SK-N-SH treated with all-trans-retinoic acid at 6 μM for 48 hours (cell line): ENCODE data around the gene UCN.
"Not testable (repeated sequence)": the region's sequence is repeated elsewhere in the genome, so short reads cannot be mapped to it uniquely, and the experiment has no call there.

Experiments used
- ATAC-seq: fragments of 200-7000 bp; cut with Tn5 transposase; 3 replicates; pipeline ENCODE4 v1.9.1; 2020; ENCODE audit warnings: mild to moderate bottlenecking, moderate library complexity
- ARNTL ChIP-seq: fragments of 450-650 bp; formaldehyde crosslinking; IDR thresholded peaks from 2 replicates; pipeline ENCODE4 v1.5.0; 2020; ENCODE audit warnings: low read depth, mild to moderate bottlenecking, moderate library complexity, borderline replicate concordance
- BACH2 ChIP-seq: fragments of 250-450 bp; sonication (Bioruptor Pico); IDR thresholded peaks from 2 replicates; pipeline ENCODE4 v1.9.0; 2021; ENCODE audit warnings: mild to moderate bottlenecking, borderline replicate concordance
- CSDC2 ChIP-seq: fragments of 250-450 bp; sonication (Bioruptor Pico); IDR thresholded peaks from 2 replicates; pipeline ENCODE4 v1.5.0; 2020; ENCODE audit warnings: mild to moderate bottlenecking, moderate library complexity
- ESRRG ChIP-seq: fragments of 250-450 bp; sonication (Bioruptor Pico); IDR thresholded peaks from 2 replicates; pipeline ENCODE4 v1.6.1; 2021; ENCODE audit warnings: mild to moderate bottlenecking
- OSR1 ChIP-seq: fragments of 250-450 bp; sonication (Bioruptor Pico); IDR thresholded peaks from 2 replicates; pipeline ENCODE4 v1.8.0; 2022; ENCODE audit warnings: moderate library complexity, mild to moderate bottlenecking, inconsistent platforms
- PPARA ChIP-seq: fragments of 250-450 bp; sonication (Bioruptor Pico); IDR thresholded peaks from 2 replicates; pipeline ENCODE4 v1.5.0; 2020; ENCODE audit warnings: mild to moderate bottlenecking, borderline replicate concordance
- RARB ChIP-seq: fragments of 250-450 bp; sonication (Bioruptor Pico); IDR thresholded peaks from 2 replicates; pipeline ENCODE4 v1.8.0; 2021; ENCODE audit warnings: mild to moderate bottlenecking, moderate library complexity
- SNAI2 ChIP-seq: fragments of 250-450 bp; sonication (Bioruptor Pico); IDR thresholded peaks from 2 replicates; pipeline ENCODE4 v1.5.0; 2020; ENCODE audit warnings: mild to moderate bottlenecking, moderate library complexity
- TCF4 ChIP-seq: fragments of 250-450 bp; sonication (Bioruptor Pico); IDR thresholded peaks from 2 replicates; pipeline ENCODE4 v1.8.0; 2021; ENCODE audit warnings: mild to moderate bottlenecking, moderate library complexity, borderline replicate concordance
- ZC3H10 ChIP-seq: fragments of 250-450 bp; sonication (Bioruptor Pico); IDR thresholded peaks from 2 replicates; pipeline ENCODE4 v1.5.1; 2021; ENCODE audit warnings: mild to moderate bottlenecking, moderate library complexity
- ZFP3 ChIP-seq: fragments of 250-450 bp; sonication (Bioruptor Pico); IDR thresholded peaks from 2 replicates; pipeline ENCODE4 v1.5.0; 2020; ENCODE audit warnings: mild to moderate bottlenecking, moderate library complexity
- ZFP30 ChIP-seq: fragments of 450-650 bp; formaldehyde crosslinking; IDR thresholded peaks from 2 replicates; pipeline ENCODE4 v1.5.0; 2022; ENCODE audit warnings: mild to moderate bottlenecking, moderate library complexity
- ZNF565 ChIP-seq: fragments of 450-650 bp; formaldehyde crosslinking; conservative IDR thresholded peaks from 2 replicates; pipeline ENCODE4 v1.5.0; 2020; ENCODE audit warnings: low read depth, mild to moderate bottlenecking, moderate library complexity
- ZNF70 ChIP-seq: fragments of 450-650 bp; formaldehyde crosslinking; IDR thresholded peaks from 2 replicates; pipeline ENCODE4 v1.5.0; 2020; ENCODE audit warnings: mild to moderate bottlenecking, moderate library complexity
- TF ChIP-seq, protein P1 (sequence below): fragments of 250-450 bp; sonication (Bioruptor Pico); IDR thresholded peaks from 2 replicates; pipeline ENCODE4 v1.8.0; 2020; ENCODE audit warnings: mild to moderate bottlenecking, moderate library complexity, borderline replicate concordance
- TF ChIP-seq, protein P2 (sequence below): fragments of 250-450 bp; sonication (Bioruptor Pico); IDR thresholded peaks from 2 replicates; pipeline ENCODE4 v1.5.0; 2020; ENCODE audit warnings: mild to moderate bottlenecking, moderate library complexity
- TF ChIP-seq, protein P3 (sequence below): fragments of 250-450 bp; sonication (Bioruptor Pico); IDR thresholded peaks from 2 replicates; pipeline ENCODE4 v1.5.1; 2021; ENCODE audit warnings: mild to moderate bottlenecking, moderate library complexity
- TF ChIP-seq, protein P4 (sequence below): fragments of 250-450 bp; sonication (Bioruptor Pico); IDR thresholded peaks from 2 replicates; pipeline ENCODE4 v1.5.1; 2020; ENCODE audit warnings: low read depth, mild to moderate bottlenecking, moderate library complexity

Gene UCN

DNA sequence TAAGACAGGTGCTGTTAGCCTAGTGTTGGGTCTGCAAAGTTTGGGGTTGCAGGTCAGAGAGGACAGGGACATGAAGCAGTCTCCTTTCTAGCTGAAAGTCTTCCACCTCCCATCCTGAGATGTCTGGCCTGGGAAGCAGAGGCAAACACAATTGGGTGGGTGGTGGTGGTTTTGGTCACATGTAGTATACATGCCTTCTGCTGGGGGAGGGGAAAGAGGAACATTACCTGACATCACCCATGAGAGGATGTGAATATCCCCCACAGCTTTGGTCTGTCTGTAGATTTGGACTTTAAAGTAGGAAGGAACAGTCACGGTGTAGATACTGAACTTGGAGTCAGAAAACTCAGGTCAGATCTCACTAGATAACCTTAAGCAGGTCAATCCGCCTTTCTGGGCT is 37.6 kb downstream of the UCN start:
- TF ChIP-seq RARB (no peak), TCF4 (CRISPR knock-in tag) (no peak), ESRRG (CRISPR knock-in tag) (no peak)
- TF ChIP-seq, protein P1, sequence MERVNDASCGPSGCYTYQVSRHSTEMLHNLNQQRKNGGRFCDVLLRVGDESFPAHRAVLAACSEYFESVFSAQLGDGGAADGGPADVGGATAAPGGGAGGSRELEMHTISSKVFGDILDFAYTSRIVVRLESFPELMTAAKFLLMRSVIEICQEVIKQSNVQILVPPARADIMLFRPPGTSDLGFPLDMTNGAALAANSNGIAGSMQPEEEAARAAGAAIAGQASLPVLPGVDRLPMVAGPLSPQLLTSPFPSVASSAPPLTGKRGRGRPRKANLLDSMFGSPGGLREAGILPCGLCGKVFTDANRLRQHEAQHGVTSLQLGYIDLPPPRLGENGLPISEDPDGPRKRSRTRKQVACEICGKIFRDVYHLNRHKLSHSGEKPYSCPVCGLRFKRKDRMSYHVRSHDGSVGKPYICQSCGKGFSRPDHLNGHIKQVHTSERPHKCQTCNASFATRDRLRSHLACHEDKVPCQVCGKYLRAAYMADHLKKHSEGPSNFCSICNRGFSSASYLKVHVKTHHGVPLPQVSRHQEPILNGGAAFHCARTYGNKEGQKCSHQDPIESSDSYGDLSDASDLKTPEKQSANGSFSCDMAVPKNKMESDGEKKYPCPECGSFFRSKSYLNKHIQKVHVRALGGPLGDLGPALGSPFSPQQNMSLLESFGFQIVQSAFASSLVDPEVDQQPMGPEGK (CRISPR knock-in tag), result no peak
- TF ChIP-seq, all 23 proteins: peak for 0
- no peak for ATAC-seq

DNA sequence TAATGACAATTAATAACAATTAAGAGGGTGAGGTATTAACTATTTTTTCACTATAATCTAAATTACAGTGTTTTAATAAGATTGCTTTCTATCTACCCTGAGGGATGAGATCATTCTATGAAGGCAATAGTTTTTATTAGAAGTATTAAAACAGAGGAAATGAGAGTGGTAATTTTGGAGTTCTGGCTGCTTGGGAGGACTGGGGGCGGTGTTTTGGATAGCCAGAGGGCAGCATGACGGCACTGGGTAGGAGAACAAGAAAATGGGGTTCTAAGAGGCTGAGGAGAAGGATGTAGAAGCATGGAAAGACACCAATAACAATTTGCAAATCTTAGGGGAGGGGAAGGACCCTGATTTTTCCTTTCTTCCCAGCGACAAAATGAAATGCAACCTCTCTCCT is 38.1 kb downstream of the UCN start:
- TF ChIP-seq OSR1, result no peak
- no peak for TF ChIP-seq CSDC2 (CRISPR knock-in tag)
- TF ChIP-seq, protein P2, sequence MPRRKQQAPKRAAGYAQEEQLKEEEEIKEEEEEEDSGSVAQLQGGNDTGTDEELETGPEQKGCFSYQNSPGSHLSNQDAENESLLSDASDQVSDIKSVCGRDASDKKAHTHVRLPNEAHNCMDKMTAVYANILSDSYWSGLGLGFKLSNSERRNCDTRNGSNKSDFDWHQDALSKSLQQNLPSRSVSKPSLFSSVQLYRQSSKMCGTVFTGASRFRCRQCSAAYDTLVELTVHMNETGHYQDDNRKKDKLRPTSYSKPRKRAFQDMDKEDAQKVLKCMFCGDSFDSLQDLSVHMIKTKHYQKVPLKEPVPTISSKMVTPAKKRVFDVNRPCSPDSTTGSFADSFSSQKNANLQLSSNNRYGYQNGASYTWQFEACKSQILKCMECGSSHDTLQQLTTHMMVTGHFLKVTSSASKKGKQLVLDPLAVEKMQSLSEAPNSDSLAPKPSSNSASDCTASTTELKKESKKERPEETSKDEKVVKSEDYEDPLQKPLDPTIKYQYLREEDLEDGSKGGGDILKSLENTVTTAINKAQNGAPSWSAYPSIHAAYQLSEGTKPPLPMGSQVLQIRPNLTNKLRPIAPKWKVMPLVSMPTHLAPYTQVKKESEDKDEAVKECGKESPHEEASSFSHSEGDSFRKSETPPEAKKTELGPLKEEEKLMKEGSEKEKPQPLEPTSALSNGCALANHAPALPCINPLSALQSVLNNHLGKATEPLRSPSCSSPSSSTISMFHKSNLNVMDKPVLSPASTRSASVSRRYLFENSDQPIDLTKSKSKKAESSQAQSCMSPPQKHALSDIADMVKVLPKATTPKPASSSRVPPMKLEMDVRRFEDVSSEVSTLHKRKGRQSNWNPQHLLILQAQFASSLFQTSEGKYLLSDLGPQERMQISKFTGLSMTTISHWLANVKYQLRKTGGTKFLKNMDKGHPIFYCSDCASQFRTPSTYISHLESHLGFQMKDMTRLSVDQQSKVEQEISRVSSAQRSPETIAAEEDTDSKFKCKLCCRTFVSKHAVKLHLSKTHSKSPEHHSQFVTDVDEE (CRISPR knock-in tag), result no peak
- TF ChIP-seq, protein P3, sequence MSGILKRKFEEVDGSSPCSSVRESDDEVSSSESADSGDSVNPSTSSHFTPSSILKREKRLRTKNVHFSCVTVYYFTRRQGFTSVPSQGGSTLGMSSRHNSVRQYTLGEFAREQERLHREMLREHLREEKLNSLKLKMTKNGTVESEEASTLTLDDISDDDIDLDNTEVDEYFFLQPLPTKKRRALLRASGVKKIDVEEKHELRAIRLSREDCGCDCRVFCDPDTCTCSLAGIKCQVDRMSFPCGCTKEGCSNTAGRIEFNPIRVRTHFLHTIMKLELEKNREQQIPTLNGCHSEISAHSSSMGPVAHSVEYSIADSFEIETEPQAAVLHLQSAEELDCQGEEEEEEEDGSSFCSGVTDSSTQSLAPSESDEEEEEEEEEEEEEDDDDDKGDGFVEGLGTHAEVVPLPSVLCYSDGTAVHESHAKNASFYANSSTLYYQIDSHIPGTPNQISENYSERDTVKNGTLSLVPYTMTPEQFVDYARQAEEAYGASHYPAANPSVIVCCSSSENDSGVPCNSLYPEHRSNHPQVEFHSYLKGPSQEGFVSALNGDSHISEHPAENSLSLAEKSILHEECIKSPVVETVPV, result no peak
- TF ChIP-seq, protein P4, sequence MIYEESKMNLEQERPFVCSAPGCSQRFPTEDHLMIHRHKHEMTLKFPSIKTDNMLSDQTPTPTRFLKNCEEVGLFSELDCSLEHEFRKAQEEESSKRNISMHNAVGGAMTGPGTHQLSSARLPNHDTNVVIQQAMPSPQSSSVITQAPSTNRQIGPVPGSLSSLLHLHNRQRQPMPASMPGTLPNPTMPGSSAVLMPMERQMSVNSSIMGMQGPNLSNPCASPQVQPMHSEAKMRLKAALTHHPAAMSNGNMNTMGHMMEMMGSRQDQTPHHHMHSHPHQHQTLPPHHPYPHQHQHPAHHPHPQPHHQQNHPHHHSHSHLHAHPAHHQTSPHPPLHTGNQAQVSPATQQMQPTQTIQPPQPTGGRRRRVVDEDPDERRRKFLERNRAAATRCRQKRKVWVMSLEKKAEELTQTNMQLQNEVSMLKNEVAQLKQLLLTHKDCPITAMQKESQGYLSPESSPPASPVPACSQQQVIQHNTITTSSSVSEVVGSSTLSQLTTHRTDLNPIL (CRISPR knock-in tag), result no peak
- no peak for TF ChIP-seq BACH2 (CRISPR knock-in tag)
- TF ChIP-seq ZNF565 (CRISPR knock-in tag), result no peak
- no peak for TF ChIP-seq ZFP3 (CRISPR knock-in tag)
- TF ChIP-seq ESRRG (CRISPR knock-in tag), result no peak
- TF ChIP-seq ZFP30 (CRISPR knock-in tag), result no peak
- no peak for TF ChIP-seq SNAI2
- TF ChIP-seq, protein P1 (CRISPR knock-in tag), result no peak
- TF ChIP-seq ZC3H10 (CRISPR knock-in tag), result no peak
- TF ChIP-seq PPARA (CRISPR knock-in tag), result no peak
- no peak for ATAC-seq

DNA sequence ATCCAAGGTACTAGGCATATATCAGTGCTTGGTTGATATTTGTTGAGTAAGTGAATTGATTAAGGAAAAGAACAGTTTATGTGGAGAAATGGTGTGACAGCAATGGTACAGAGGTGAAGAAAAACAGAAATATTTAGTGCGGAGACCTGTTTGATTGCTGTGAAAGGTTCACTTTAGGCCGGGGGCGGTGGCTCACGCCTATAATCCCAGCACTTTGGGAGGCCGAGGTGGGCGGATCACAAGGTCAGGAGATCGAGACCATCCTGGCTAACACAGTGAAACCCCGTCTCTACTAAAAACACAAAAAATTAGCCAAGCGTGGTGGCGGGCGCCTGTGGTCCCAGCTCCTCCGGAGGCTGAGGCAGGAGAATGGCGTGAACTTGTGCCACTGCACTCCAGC is 39.9 kb downstream of the UCN start:
- not testable (repeated sequence) for ATAC-seq

DNA sequence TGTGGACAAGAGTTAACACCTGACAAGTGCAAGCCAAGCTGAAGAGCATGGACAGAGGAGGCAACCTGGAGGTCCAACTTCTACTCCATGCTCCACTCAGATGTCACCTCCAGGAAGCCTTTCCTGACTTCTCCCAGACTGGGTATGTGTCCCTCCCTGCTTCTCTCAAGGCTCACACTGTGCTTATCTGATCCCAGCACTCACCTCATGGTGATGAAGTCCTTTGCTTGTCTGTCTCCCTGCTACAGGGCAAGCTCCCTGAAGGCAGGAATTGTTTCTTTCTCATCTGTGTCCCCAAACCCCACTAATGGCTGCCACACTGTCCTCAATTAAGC is 42.7 kb downstream of the UCN start:
- no peak for ATAC-seq
- TF ChIP-seq RARB (no peak), SNAI2 (no peak), ZNF70 (CRISPR knock-in tag) (no peak), ARNTL (no peak)
- TF ChIP-seq, protein P4 (CRISPR knock-in tag), result no peak
- TF ChIP-seq, protein P2 (CRISPR knock-in tag), result no peak
